HepG2 (cell line): ENCODE results near the gene PDXDC1. TPM values are rescaled to one million over a fixed set of nuclear protein-coding genes. Genes with fewer than 3 reads are reported as not detected.

Experiments
- BORCS8-MEF2B ChIP-seq: sonication (generic); formaldehyde crosslinking; IDR thresholded peaks from 2 replicates; pipeline ENCODE4 v1.8.0; 2022; ENCODE audit warnings: mild to moderate bottlenecking, missing genetic modification reagents
- EHMT2 ChIP-seq: fragments of 200-600 bp; sonication (generic); IDR thresholded peaks from 2 replicates; pipeline ENCODE4 v1.7.0; 2017; ENCODE audit warnings: antibody characterized with exemption, low read depth, low read length, borderline replicate concordance
- KDM5B ChIP-seq: sonication (generic); formaldehyde crosslinking; IDR thresholded peaks from 2 replicates; pipeline ENCODE4 v1.4.0; 2020; ENCODE audit warnings: missing genetic modification reagents, mild to moderate bottlenecking, borderline replicate concordance
- SNAI1 ChIP-seq: sonication (generic); formaldehyde crosslinking; IDR thresholded peaks from 2 replicates; pipeline ENCODE4 v1.5.0; 2020; ENCODE audit warnings: mild to moderate bottlenecking, missing genetic modification reagents, borderline replicate concordance
- ZBTB3 ChIP-seq: sonication (generic); formaldehyde crosslinking; IDR thresholded peaks from 2 replicates; pipeline ENCODE4 v1.4.0; 2020; ENCODE audit warnings: low read depth, mild to moderate bottlenecking, moderate library complexity, missing genetic modification reagents, borderline replicate concordance
- ZIK1 ChIP-seq: sonication (generic); formaldehyde crosslinking; IDR thresholded peaks from 2 replicates; pipeline ENCODE4 v1.5.0; 2020; ENCODE audit warnings: mild to moderate bottlenecking, low read depth, missing genetic modification reagents, borderline replicate concordance
- ZNF143 ChIP-seq: sonication (generic); formaldehyde crosslinking; IDR thresholded peaks from 2 replicates; pipeline ENCODE4 v1.4.0; 2020; ENCODE audit warnings: missing genetic modification reagents
- ZNF282 ChIP-seq: fragments of 450-650 bp; IDR thresholded peaks from 2 replicates; pipeline ENCODE4 v1.6.1; 2018; ENCODE audit not compliant: partially characterized antibody
- ZNF331 ChIP-seq: sonication (generic); formaldehyde crosslinking; IDR thresholded peaks from 2 replicates; pipeline ENCODE4 v1.4.0; 2020; ENCODE audit warnings: missing genetic modification reagents
- ZNF343 ChIP-seq: sonication (generic); formaldehyde crosslinking; IDR thresholded peaks from 2 replicates; pipeline ENCODE4 v1.4.0; 2020; ENCODE audit warnings: mild to moderate bottlenecking, missing genetic modification reagents
- ZNF772 ChIP-seq: sonication (generic); formaldehyde crosslinking; IDR thresholded peaks from 2 replicates; pipeline ENCODE4 v1.5.0; 2020; ENCODE audit warnings: mild to moderate bottlenecking, missing genetic modification reagents
- ZNF792 ChIP-seq: IDR thresholded peaks from 2 replicates; pipeline ENCODE4 v1.6.1; 2016
- polyA plus RNA-seq, 8 experiments: library from polyadenylated mRNA; depleted of rRNA in 3 of 8; stranded (reverse) in 7 of 8; unstranded in 1 of 8; fragments of >200 nt; fragmentation: Illumina TruSeq in 4 of 8; extraction: Trizol in 4 of 8; gene quantifications; 2 replicates each; pipeline versions ENCODE4 v1.2.1 to v1.2.3, GENCODE V29; 2011 to 2016; ENCODE audit warnings: low read depth in 4 of 8, missing spikeins in 1 of 8, mixed read lengths in 1 of 8; ENCODE audit not compliant: insufficient read depth in 1 of 8
- total RNA-seq, 5 experiments: library from RNA; depleted of rRNA; stranded (reverse); fragments of >200 nt; fragmentation: Illumina TruSeq; extraction: Trizol; gene quantifications; 2 replicates each; pipeline ENCODE4 v1.2.3, GENCODE V29; 2016; ENCODE audit warnings: low read depth in 1 of 5
- TF ChIP-seq, protein P1 (sequence below): sonication (generic); formaldehyde crosslinking; IDR thresholded peaks from 2 replicates; pipeline ENCODE4 v1.4.0; 2020; ENCODE audit warnings: missing genetic modification reagents
- TF ChIP-seq, protein P2 (sequence below): sonication (generic); formaldehyde crosslinking; IDR thresholded peaks from 2 replicates; pipeline ENCODE4 v1.4.0; 2020; ENCODE audit warnings: low read depth, mild to moderate bottlenecking, missing genetic modification reagents
- TF ChIP-seq, protein P3 (sequence below): sonication (generic); formaldehyde crosslinking; IDR thresholded peaks from 2 replicates; pipeline ENCODE4 v1.8.0; 2022; ENCODE audit warnings: low read depth, missing genetic modification reagents
- TF ChIP-seq, protein P4 (sequence below): sonication (generic); formaldehyde crosslinking; IDR thresholded peaks from 2 replicates; pipeline ENCODE4 v1.9.0; 2021; ENCODE audit warnings: missing genetic modification reagents, borderline replicate concordance
- TF ChIP-seq, protein P5 (sequence below): IDR thresholded peaks from 2 replicates; pipeline ENCODE4 v1.6.1; 2012; ENCODE audit warnings: low read depth, low read length, improper control_type of control experiment

PDXDC1 gene
- total and polyA plus RNA-seq, 2 of the 13 experiments (the other 11 are each of a cell fraction or from before 2014, with no cell fraction given), result 133 to 169 TPM

DNA sequence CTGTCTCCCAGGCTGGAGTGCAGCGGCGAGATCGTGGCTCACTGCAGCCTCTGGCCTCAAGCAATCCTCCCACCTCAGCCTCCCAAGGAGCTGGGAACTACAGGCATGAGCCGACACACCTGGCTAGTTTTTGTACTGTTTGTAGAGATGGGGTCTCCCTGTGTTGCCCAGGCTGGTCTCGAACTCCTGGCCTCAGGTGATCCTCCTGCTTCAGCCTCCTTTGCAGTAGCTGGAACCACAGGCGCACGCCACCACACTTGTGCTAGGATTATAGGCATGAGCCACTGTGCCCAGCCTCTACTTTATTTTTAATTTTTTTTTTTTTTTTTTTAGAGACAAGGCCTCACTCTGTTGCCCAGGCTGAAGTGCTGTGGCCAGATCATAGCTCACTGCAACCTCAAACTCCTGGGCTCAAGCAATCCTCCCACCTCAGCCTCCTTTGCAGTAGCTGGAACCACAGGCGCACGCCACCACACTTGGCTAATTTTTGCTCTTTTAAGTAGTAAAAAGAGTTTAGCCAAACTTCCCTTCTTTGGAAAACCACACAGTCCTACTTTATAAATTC, 76.6 kb downstream of the PDXDC1 start (continued):
- TF ChIP-seq, protein P1, sequence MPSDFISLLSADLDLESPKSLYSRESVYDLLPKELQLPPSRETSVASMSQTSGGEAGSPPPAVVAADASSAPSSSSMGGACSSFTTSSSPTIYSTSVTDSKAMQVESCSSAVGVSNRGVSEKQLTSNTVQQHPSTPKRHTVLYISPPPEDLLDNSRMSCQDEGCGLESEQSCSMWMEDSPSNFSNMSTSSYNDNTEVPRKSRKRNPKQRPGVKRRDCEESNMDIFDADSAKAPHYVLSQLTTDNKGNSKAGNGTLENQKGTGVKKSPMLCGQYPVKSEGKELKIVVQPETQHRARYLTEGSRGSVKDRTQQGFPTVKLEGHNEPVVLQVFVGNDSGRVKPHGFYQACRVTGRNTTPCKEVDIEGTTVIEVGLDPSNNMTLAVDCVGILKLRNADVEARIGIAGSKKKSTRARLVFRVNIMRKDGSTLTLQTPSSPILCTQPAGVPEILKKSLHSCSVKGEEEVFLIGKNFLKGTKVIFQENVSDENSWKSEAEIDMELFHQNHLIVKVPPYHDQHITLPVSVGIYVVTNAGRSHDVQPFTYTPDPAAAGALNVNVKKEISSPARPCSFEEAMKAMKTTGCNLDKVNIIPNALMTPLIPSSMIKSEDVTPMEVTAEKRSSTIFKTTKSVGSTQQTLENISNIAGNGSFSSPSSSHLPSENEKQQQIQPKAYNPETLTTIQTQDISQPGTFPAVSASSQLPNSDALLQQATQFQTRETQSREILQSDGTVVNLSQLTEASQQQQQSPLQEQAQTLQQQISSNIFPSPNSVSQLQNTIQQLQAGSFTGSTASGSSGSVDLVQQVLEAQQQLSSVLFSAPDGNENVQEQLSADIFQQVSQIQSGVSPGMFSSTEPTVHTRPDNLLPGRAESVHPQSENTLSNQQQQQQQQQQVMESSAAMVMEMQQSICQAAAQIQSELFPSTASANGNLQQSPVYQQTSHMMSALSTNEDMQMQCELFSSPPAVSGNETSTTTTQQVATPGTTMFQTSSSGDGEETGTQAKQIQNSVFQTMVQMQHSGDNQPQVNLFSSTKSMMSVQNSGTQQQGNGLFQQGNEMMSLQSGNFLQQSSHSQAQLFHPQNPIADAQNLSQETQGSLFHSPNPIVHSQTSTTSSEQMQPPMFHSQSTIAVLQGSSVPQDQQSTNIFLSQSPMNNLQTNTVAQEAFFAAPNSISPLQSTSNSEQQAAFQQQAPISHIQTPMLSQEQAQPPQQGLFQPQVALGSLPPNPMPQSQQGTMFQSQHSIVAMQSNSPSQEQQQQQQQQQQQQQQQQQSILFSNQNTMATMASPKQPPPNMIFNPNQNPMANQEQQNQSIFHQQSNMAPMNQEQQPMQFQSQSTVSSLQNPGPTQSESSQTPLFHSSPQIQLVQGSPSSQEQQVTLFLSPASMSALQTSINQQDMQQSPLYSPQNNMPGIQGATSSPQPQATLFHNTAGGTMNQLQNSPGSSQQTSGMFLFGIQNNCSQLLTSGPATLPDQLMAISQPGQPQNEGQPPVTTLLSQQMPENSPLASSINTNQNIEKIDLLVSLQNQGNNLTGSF, result no peak
- TF ChIP-seq BORCS8-MEF2B (CRISPR knock-in tag) (no peak), ZNF792 (CRISPR knock-in tag) (no peak), SNAI1 (CRISPR knock-in tag) (peak; percentile 9; the same call in 1 of the 2 replicates), ZNF772 (no peak), ZIK1 (CRISPR knock-in tag) (no peak), ZNF143 (0 out of 2 replicates have a peak, but pooled peaks have one; percentile 5), ZNF282 (no peak), ZNF343 (CRISPR knock-in tag) (no peak), KDM5B (no peak), EHMT2 (no peak), ZNF331 (no peak), ZBTB3 (CRISPR knock-in tag) (no peak)
- TF ChIP-seq, protein P2, sequence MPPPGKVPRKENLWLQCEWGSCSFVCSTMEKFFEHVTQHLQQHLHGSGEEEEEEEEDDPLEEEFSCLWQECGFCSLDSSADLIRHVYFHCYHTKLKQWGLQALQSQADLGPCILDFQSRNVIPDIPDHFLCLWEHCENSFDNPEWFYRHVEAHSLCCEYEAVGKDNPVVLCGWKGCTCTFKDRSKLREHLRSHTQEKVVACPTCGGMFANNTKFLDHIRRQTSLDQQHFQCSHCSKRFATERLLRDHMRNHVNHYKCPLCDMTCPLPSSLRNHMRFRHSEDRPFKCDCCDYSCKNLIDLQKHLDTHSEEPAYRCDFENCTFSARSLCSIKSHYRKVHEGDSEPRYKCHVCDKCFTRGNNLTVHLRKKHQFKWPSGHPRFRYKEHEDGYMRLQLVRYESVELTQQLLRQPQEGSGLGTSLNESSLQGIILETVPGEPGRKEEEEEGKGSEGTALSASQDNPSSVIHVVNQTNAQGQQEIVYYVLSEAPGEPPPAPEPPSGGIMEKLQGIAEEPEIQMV (CRISPR knock-in tag), result 0 out of 2 replicates have a peak, but pooled peaks have one; percentile 29
- TF ChIP-seq, protein P3, sequence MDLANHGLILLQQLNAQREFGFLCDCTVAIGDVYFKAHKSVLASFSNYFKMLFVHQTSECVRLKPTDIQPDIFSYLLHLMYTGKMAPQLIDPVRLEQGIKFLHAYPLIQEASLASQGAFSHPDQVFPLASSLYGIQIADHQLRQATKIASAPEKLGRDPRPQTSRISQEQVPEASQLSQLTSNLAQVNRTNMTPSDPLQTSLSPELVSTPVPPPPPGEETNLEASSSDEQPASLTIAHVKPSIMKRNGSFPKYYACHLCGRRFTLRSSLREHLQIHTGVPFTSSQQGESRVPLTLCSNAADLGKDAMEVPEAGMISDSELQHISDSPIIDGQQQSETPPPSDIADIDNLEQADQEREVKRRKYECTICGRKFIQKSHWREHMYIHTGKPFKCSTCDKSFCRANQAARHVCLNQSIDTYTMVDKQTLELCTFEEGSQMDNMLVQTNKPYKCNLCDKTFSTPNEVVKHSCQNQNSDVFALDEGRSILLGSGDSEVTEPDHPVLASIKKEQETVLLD (CRISPR knock-in tag), result no peak
- TF ChIP-seq, protein P4, sequence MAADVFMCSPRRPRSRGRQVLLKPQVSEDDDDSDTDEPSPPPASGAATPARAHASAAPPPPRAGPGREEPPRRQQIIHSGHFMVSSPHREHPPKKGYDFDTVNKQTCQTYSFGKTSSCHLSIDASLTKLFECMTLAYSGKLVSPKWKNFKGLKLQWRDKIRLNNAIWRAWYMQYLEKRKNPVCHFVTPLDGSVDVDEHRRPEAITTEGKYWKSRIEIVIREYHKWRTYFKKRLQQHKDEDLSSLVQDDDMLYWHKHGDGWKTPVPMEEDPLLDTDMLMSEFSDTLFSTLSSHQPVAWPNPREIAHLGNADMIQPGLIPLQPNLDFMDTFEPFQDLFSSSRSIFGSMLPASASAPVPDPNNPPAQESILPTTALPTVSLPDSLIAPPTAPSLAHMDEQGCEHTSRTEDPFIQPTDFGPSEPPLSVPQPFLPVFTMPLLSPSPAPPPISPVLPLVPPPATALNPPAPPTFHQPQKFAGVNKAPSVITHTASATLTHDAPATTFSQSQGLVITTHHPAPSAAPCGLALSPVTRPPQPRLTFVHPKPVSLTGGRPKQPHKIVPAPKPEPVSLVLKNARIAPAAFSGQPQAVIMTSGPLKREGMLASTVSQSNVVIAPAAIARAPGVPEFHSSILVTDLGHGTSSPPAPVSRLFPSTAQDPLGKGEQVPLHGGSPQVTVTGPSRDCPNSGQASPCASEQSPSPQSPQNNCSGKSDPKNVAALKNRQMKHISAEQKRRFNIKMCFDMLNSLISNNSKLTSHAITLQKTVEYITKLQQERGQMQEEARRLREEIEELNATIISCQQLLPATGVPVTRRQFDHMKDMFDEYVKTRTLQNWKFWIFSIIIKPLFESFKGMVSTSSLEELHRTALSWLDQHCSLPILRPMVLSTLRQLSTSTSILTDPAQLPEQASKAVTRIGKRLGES (CRISPR knock-in tag), result no peak
- TF ChIP-seq, protein P5, sequence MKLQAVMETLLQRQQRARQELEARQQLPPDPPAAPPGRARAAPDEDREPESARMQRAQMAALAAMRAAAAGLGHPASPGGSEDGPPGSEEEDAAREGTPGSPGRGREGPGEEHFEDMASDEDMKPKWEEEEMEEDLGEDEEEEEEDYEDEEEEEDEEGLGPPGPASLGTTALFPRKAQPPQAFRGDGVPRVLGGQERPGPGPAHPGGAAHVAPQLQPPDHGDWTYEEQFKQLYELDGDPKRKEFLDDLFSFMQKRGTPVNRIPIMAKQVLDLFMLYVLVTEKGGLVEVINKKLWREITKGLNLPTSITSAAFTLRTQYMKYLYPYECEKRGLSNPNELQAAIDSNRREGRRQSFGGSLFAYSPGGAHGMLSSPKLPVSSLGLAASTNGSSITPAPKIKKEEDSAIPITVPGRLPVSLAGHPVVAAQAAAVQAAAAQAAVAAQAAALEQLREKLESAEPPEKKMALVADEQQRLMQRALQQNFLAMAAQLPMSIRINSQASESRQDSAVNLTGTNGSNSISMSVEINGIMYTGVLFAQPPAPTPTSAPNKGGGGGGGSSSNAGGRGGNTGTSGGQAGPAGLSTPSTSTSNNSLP, result no peak
